Measurements from ENCODE around the gene EVL. TPM values are rescaled to one million over a fixed set of nuclear protein-coding genes. Genes with fewer than 3 reads are reported as not detected.

Gene EVL
- total and polyA plus RNA-seq, 2 donors = 233 to 240 TPM

- Histone ChIP-seq H3K27me3 (ENCODE audit: control insufficient read depth in 2 of 2, insufficient read depth in 1 of 2, low read length in 1 of 2) (no peaks in the 10 kb centered on the region), H3K36me3 (ENCODE audit: control insufficient read depth in 2 of 2, insufficient read depth in 2 of 2, low read length in 1 of 2) (peaks cover 0 to 25% of the 10 kb centered on the region in 2 donors), H3K9me3 (ENCODE audit: control insufficient read depth in 2 of 2, insufficient read depth in 1 of 2, low read length in 1 of 2) (no peaks in the 10 kb centered on the region), H3K4me3 (ENCODE audit: low read length in 2 of 2) (peak overlapping the region; percentile 64 to 73), H3K27ac (ENCODE audit: low read depth in 1 of 2, low read length in 1 of 2) (peak overlapping the region; percentile 95 to 99), H3K4me1 (ENCODE audit: control insufficient read depth in 2 of 2, insufficient read depth in 2 of 2, low read length in 2 of 2) (peaks cover 44 to 78% of the 10 kb centered on the region in 2 donors)
- 29% methylated on average over 6 of the region's 6 CpGs for WGBS
- peak in 1 of 9 donors; percentile 54 for DNase-seq (ENCODE audit: low read depth in 6 of 9, low spot score in 9 of 9)
Measured at GRCh38 chr14:100067481-100067880, 2.3 kb downstream of the EVL start.

- Histone ChIP-seq H3K4me3 (ENCODE audit: low read length in 2 of 2) (peak overlapping the region; percentile 64 to 73), H3K4me1 (ENCODE audit: control insufficient read depth in 2 of 2, insufficient read depth in 2 of 2, low read length in 2 of 2) (peaks cover 49 to 78% of the 10 kb centered on the region in 2 donors), H3K36me3 (ENCODE audit: control insufficient read depth in 2 of 2, insufficient read depth in 2 of 2, low read length in 1 of 2) (peaks cover 2 to 30% of the 10 kb centered on the region in 2 donors), H3K27ac (ENCODE audit: low read depth in 1 of 2, low read length in 1 of 2) (peak overlapping the region; percentile 95 to 99), H3K27me3 (ENCODE audit: control insufficient read depth in 2 of 2, insufficient read depth in 1 of 2, low read length in 1 of 2) (no peaks in the 10 kb centered on the region), H3K9me3 (ENCODE audit: control insufficient read depth in 2 of 2, insufficient read depth in 1 of 2, low read length in 1 of 2) (no peaks in the 10 kb centered on the region)
- WGBS = 13% methylated on average over 18 of the region's 18 CpGs
- peak in 4 of 9 donors; percentile 78 to 92 (median 84) for DNase-seq (ENCODE audit: low read depth in 6 of 9, low spot score in 9 of 9)
Measured at GRCh38 chr14:100067971-100068959, 3.0 kb downstream of the EVL start.

- H3K4me3 ChIP-seq (ENCODE audit: low read length in 2 of 2) = peak overlapping the region; percentile 64 to 73
- H3K36me3 ChIP-seq (ENCODE audit: control insufficient read depth in 2 of 2, insufficient read depth in 2 of 2, low read length in 1 of 2) = peaks cover 3 to 38% of the 10 kb centered on the region in 2 donors
- no peaks in the 10 kb centered on the region for H3K9me3 ChIP-seq (ENCODE audit: control insufficient read depth in 2 of 2, insufficient read depth in 1 of 2, low read length in 1 of 2)
- WGBS = 55% methylated on average over 9 of the region's 9 CpGs
- H3K27me3 ChIP-seq (ENCODE audit: control insufficient read depth in 2 of 2, insufficient read depth in 1 of 2, low read length in 1 of 2) = no peaks in the 10 kb centered on the region
- no peak for DNase-seq (ENCODE audit: low read depth in 6 of 9, low spot score in 9 of 9)
- peaks cover 52 to 86% of the 10 kb centered on the region in 2 donors for H3K4me1 ChIP-seq (ENCODE audit: control insufficient read depth in 2 of 2, insufficient read depth in 2 of 2, low read length in 2 of 2)
- H3K27ac ChIP-seq (ENCODE audit: low read depth in 1 of 2, low read length in 1 of 2) = peak overlapping the region; percentile 95 to 99
Measured at GRCh38 chr14:100069161-100069800, 4.1 kb downstream of the EVL start.

DNA sequence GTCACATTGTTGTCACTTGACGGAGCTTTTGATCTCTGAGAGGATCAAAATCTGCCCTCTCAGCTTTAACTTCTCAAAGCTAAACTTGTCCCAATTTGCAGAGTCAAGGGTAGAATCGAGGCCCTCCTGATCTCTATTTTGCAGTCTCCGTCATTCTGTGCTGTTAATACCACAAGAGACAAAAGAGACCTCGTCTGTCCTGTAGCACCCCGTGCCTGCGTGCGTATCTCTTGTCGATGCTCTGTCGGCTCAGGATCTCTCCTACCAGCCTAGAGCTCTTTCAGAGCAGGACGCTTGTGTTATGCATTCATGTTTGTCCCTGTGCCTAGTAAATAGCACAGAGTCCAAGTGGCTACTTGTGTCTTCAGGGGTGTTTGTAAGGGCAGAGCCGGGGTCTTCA, 5.1 kb downstream of the EVL start:
- Histone ChIP-seq H3K27me3 (ENCODE audit: control insufficient read depth in 2 of 2, insufficient read depth in 1 of 2, low read length in 1 of 2) (no peaks in the 10 kb centered on the region), H3K4me3 (ENCODE audit: low read length in 2 of 2) (peak overlapping the region; percentile 64 to 73), H3K9me3 (ENCODE audit: control insufficient read depth in 2 of 2, insufficient read depth in 1 of 2, low read length in 1 of 2) (no peaks in the 10 kb centered on the region), H3K4me1 (ENCODE audit: control insufficient read depth in 2 of 2, insufficient read depth in 2 of 2, low read length in 2 of 2) (peaks cover 54 to 88% of the 10 kb centered on the region in 2 donors), H3K27ac (ENCODE audit: low read depth in 1 of 2, low read length in 1 of 2) (peak overlapping the region; percentile 44 to 99), H3K36me3 (ENCODE audit: control insufficient read depth in 2 of 2, insufficient read depth in 2 of 2, low read length in 1 of 2) (peaks cover 13 to 49% of the 10 kb centered on the region in 2 donors)
- 34% methylated on average over 11 of the region's 11 CpGs for WGBS
- peak in 1 of 9 donors; percentile 75 for DNase-seq (ENCODE audit: low read depth in 6 of 9, low spot score in 9 of 9)

- DNase-seq (ENCODE audit: low read depth in 6 of 9, low spot score in 9 of 9) = peak in 4 of 9 donors; percentile 65 to 85 (median 68)
- Histone ChIP-seq H3K4me3 (ENCODE audit: low read length in 2 of 2) (peak overlapping the region; percentile 14 to 64), H3K36me3 (ENCODE audit: control insufficient read depth in 2 of 2, insufficient read depth in 2 of 2, low read length in 1 of 2) (peaks cover 17 to 61% of the 10 kb centered on the region in 2 donors)
Measured at GRCh38 chr14:100071545-100071944, 6.3 kb downstream of the EVL start.

GRCh38 chr14:100072783-100073346, 7.6 kb downstream of the EVL start:
- peaks cover 17 to 67% of the 10 kb centered on the region in 2 donors for H3K36me3 ChIP-seq (ENCODE audit: control insufficient read depth in 2 of 2, insufficient read depth in 2 of 2, low read length in 1 of 2)
- peaks cover 73 to 99% of the 10 kb centered on the region in 2 donors for H3K4me1 ChIP-seq (ENCODE audit: control insufficient read depth in 2 of 2, insufficient read depth in 2 of 2, low read length in 2 of 2)
- peak overlapping the region; percentile 76 to 99 for H3K27ac ChIP-seq (ENCODE audit: low read depth in 1 of 2, low read length in 1 of 2)
- H3K4me3 ChIP-seq (ENCODE audit: low read length in 2 of 2) = peak overlapping the region; percentile 40 to 53
- no peaks in the 10 kb centered on the region for H3K27me3 ChIP-seq (ENCODE audit: control insufficient read depth in 2 of 2, insufficient read depth in 1 of 2, low read length in 1 of 2)
- no peaks in the 10 kb centered on the region for H3K9me3 ChIP-seq (ENCODE audit: control insufficient read depth in 2 of 2, insufficient read depth in 1 of 2, low read length in 1 of 2)
- peak in 4 of 9 donors; percentile 65 to 85 (median 74) for DNase-seq (ENCODE audit: low read depth in 6 of 9, low spot score in 9 of 9)
- 4% methylated on average over 14 of the region's 14 CpGs for WGBS

More at GRCh38 chr14:100071545-100071944, 6.3 kb downstream of the EVL start:
- Histone ChIP-seq H3K4me1 (ENCODE audit: control insufficient read depth in 2 of 2, insufficient read depth in 2 of 2, low read length in 2 of 2) (peaks cover 63 to 93% of the 10 kb centered on the region in 2 donors), H3K27ac (ENCODE audit: low read depth in 1 of 2, low read length in 1 of 2) (peak overlapping the region; percentile 36 to 99), H3K27me3 (ENCODE audit: control insufficient read depth in 2 of 2, insufficient read depth in 1 of 2, low read length in 1 of 2) (no peaks in the 10 kb centered on the region), H3K9me3 (ENCODE audit: control insufficient read depth in 2 of 2, insufficient read depth in 1 of 2, low read length in 1 of 2) (no peaks in the 10 kb centered on the region)
- 8% methylated on average over 3 of the region's 3 CpGs for WGBS

DNA sequence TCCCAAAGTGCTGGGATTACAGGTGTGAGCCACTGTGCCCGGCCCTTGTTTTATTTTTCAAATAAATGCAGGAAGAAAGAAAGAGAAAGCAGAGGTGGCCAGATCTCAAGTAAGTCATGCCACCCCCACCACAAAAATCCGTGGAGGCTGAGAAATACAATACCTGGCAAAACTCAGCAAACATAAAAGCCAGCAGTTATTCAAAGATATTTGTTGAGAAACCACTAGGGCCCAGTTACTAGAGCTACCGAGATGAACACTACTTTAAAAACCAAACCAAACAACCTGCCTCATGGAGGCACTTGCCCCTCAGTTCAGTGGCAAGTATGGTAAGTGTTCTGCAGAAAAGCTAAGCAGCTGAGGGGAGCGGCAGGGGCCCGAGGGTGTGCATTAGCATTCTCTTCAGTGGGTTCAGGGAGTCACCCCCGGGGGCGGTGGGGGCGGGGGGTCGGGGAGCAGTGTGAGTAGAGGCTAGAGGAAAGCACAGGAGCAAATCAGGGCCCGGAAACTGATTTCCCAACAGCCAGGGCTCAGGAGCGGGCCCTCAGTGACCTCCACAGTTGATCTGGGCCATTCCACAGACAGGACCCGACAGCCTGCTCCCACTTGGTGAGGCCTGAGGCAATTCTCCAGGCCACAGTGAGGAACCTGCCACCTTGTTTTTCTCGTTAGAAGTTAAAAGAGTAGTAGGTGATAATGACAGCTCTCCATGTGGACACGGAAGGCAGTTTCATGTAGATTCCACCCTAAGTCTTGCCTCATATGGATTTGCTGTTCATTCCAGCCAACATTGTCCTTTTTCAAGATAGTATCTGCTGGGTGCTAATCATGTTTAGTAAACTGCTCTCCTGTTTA, 8.6 kb downstream of the EVL start:
- peaks cover 17 to 69% of the 10 kb centered on the region in 2 donors for H3K36me3 ChIP-seq (ENCODE audit: control insufficient read depth in 2 of 2, insufficient read depth in 2 of 2, low read length in 1 of 2)
- H3K27ac ChIP-seq (ENCODE audit: low read depth in 1 of 2, low read length in 1 of 2) = peak overlapping the region; percentile 76 to 99
- no peaks in the 10 kb centered on the region for H3K27me3 ChIP-seq (ENCODE audit: control insufficient read depth in 2 of 2, insufficient read depth in 1 of 2, low read length in 1 of 2)
- no peaks in the 10 kb centered on the region for H3K9me3 ChIP-seq (ENCODE audit: control insufficient read depth in 2 of 2, insufficient read depth in 1 of 2, low read length in 1 of 2)
- DNase-seq (ENCODE audit: low read depth in 6 of 9, low spot score in 9 of 9) = no peak
- WGBS = 55% methylated on average over 14 of the region's 14 CpGs
- peak overlapping the region; percentile 40 to 53 for H3K4me3 ChIP-seq (ENCODE audit: low read length in 2 of 2)
- H3K4me1 ChIP-seq (ENCODE audit: control insufficient read depth in 2 of 2, insufficient read depth in 2 of 2, low read length in 2 of 2) = peaks cover 80 to 99% of the 10 kb centered on the region in 2 donors

GRCh38 chr14:100074431-100075100, 9.3 kb downstream of the EVL start:
- DNase-seq (ENCODE audit: low read depth in 6 of 9, low spot score in 9 of 9) = peak in 1 of 9 donors; percentile 23
- H3K36me3 ChIP-seq (ENCODE audit: control insufficient read depth in 2 of 2, insufficient read depth in 2 of 2, low read length in 1 of 2) = peaks cover 17 to 67% of the 10 kb centered on the region in 2 donors
- no peaks in the 10 kb centered on the region for H3K27me3 ChIP-seq (ENCODE audit: control insufficient read depth in 2 of 2, insufficient read depth in 1 of 2, low read length in 1 of 2)
- peak overlapping the region; percentile 75 to 99 for H3K27ac ChIP-seq (ENCODE audit: low read depth in 1 of 2, low read length in 1 of 2)
- peaks cover 80 to 99% of the 10 kb centered on the region in 2 donors for H3K4me1 ChIP-seq (ENCODE audit: control insufficient read depth in 2 of 2, insufficient read depth in 2 of 2, low read length in 2 of 2)
- H3K9me3 ChIP-seq (ENCODE audit: control insufficient read depth in 2 of 2, insufficient read depth in 1 of 2, low read length in 1 of 2) = no peaks in the 10 kb centered on the region
- peak overlapping the region in 1 of 2 donors; percentile 8 for H3K4me3 ChIP-seq (ENCODE audit: low read length in 2 of 2)
- 55% methylated on average over 7 of the region's 7 CpGs for WGBS

All from thymus (tissue), 11 donors.